MM.1S (cell line): Measurements from ENCODE around the gene TELO2.

Experiments used
- DNase-seq: peaks from one replicate; pipeline ENCODE4 v3.0.0-alpha.2; 2015
- H2AFZ ChIP-seq: fragments of 300-600 bp; sonication (generic); 2 replicates; pipeline ENCODE4 v1.6.0; 2016; ENCODE audit warnings: antibody characterized with exemption, low read length
- H3F3A ChIP-seq: fragments of 300-600 bp; sonication (generic); 2 replicates; pipeline ENCODE4 v1.6.1; 2016; ENCODE audit warnings: mild to moderate bottlenecking, antibody characterized with exemption, low read length, moderate library complexity, mixed read lengths; ENCODE audit not compliant: insufficient read depth
- H3K27ac ChIP-seq: fragments of 300-600 bp; sonication (generic); 2 replicates; pipeline ENCODE4 v1.5.1; 2016; ENCODE audit warnings: mild to moderate bottlenecking, low read length
- H3K27me3 ChIP-seq: fragments of 300-600 bp; sonication (generic); replicated peaks from 2 replicates; pipeline ENCODE4 v1.6.0; 2016; ENCODE audit warnings: low read length; ENCODE audit not compliant: insufficient read depth
- H3K36me3 ChIP-seq: fragments of 300-600 bp; sonication (generic); replicated peaks from 2 replicates; pipeline ENCODE4 v1.6.1; 2016; ENCODE audit warnings: mild to moderate bottlenecking, low read length, mixed read lengths; ENCODE audit not compliant: insufficient read depth
- H3K4me1 ChIP-seq: fragments of 300-600 bp; sonication (generic); 2 replicates; pipeline ENCODE4 v1.6.1; 2016; ENCODE audit warnings: low read length, mixed read lengths
- H3K4me2 ChIP-seq: fragments of 300-600 bp; sonication (generic); 2 replicates; pipeline ENCODE4 v1.6.0; 2016; ENCODE audit warnings: low read depth, low read length
- H3K4me3 ChIP-seq: fragments of 300-600 bp; sonication (generic); 2 replicates; pipeline ENCODE4 v1.5.1; 2016; ENCODE audit warnings: low read length, mixed read lengths
- H3K79me2 ChIP-seq: fragments of 300-600 bp; sonication (generic); 2 replicates; pipeline ENCODE4 v1.6.1; 2016; ENCODE audit warnings: mixed run types, low read length, mixed read lengths
- H3K9ac ChIP-seq: fragments of 300-600 bp; sonication (generic); 2 replicates; pipeline ENCODE4 v1.6.1; 2016; ENCODE audit warnings: low read length, mixed read lengths
- H3K9me2 ChIP-seq: fragments of 300-600 bp; sonication (generic); replicated peaks from 2 replicates; pipeline ENCODE4 v1.6.1; 2016; ENCODE audit warnings: mild to moderate bottlenecking, low read length, mixed read lengths; ENCODE audit not compliant: insufficient read depth
- H3K9me3 ChIP-seq: fragments of 300-600 bp; sonication (generic); replicated peaks from 2 replicates; pipeline ENCODE4 v1.6.1; 2016; ENCODE audit warnings: mild to moderate bottlenecking, low read length, mixed read lengths; ENCODE audit not compliant: insufficient read depth
- H4K20me1 ChIP-seq: fragments of 300-600 bp; sonication (generic); 2 replicates; pipeline ENCODE4 v1.6.1; 2016; ENCODE audit warnings: mild to moderate bottlenecking, low read length, moderate library complexity, mixed read lengths; ENCODE audit not compliant: insufficient read depth
- CTCF ChIP-seq: fragments of 300-600 bp; sonication (generic); IDR thresholded peaks from 2 replicates; pipeline ENCODE4 v1.5.1; 2016; ENCODE audit warnings: antibody characterized with exemption, low read length, mixed read lengths
- EZH2 ChIP-seq: fragments of 300-600 bp; sonication (generic); optimal IDR thresholded peaks from 2 replicates; pipeline ENCODE3; 2017; ENCODE audit warnings: low read depth, mild to moderate bottlenecking, antibody characterized with exemption, low read length, mixed read lengths
- EZH2phosphoT487 ChIP-seq: fragments of 300-600 bp; sonication (generic); IDR thresholded peaks from 2 replicates; pipeline ENCODE4 v1.6.1; 2018; ENCODE audit warnings: antibody characterized with exemption, low read length

The TELO2 gene

GRCh38 chr16:1530883-1531637 is 37.9 kb downstream of the TELO2 start:
- DNase-seq = no peak
- Histone ChIP-seq H3F3A (no peaks in the 10 kb centered on the region), H3K4me2 (no peak overlapping the region), H2AFZ (no peak overlapping the region), H4K20me1 (no peaks in the 10 kb centered on the region), H3K79me2 (no peaks in the 10 kb centered on the region), H3K27me3 (peaks cover 93% of the 10 kb centered on the region), H3K9me3 (no peaks in the 10 kb centered on the region), H3K9ac (no peak overlapping the region), H3K9me2 (no peaks in the 10 kb centered on the region), H3K4me1 (no peaks in the 10 kb centered on the region), H3K27ac (no peak overlapping the region), H3K36me3 (no peaks in the 10 kb centered on the region), H3K4me3 (no peak overlapping the region)
- no peak for TF ChIP-seq EZH2phosphoT487
- no peak for TF ChIP-seq CTCF
- TF ChIP-seq EZH2 = no peak

GRCh38 chr16:1531638-1531910 is 38.4 kb downstream of the TELO2 start:
- no peak for DNase-seq
- Histone ChIP-seq H3K9me2 (no peaks in the 10 kb centered on the region), H3K27ac (no peak overlapping the region), H3F3A (no peaks in the 10 kb centered on the region), H3K4me3 (no peak overlapping the region), H2AFZ (no peak overlapping the region), H4K20me1 (no peaks in the 10 kb centered on the region), H3K27me3 (peaks cover 96% of the 10 kb centered on the region), H3K4me2 (no peak overlapping the region), H3K9me3 (no peaks in the 10 kb centered on the region), H3K36me3 (no peaks in the 10 kb centered on the region), H3K79me2 (no peaks in the 10 kb centered on the region), H3K9ac (no peak overlapping the region), H3K4me1 (no peaks in the 10 kb centered on the region)
- TF ChIP-seq EZH2phosphoT487 (no peak), EZH2 (no peak), CTCF (no peak)

DNA sequence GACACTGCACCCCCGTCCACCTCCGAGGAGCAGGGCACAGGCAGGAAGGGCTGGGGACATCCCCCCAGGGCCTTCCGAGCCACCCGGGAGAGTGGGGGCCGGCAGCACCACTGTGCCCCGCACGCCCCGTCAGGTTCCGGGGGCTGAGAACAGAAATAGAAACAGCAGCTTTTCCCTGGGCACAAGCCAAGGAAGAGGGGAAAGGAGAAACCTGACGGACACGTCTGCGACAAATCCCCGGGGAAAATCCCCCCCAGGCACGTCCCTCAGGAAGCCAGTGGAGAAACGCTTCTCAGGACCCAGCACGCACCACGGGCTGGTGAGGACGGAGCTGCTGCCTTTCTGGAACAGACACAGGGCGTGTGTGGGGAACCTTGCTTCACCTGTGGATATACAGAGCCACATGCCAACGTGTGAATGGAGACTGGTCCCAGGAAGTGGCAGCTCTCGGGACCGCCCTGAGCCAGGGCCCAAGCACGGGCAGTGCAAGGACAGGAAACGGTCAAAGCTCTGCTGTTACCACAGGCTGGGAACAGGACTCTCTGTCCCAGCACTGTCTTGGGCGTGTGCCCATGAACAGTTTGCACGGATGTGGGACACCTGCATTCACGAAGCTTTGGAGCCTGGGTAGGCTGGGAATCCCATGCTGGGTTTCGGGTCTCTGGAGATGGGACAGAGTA is 39.1 kb downstream of the TELO2 start:
- H3K9ac ChIP-seq = no peak overlapping the region

More for the DNA sequence above, 39.1 kb downstream of the TELO2 start:
- DNase-seq = no peak
- Histone ChIP-seq H2AFZ (no peak overlapping the region), H3K9me3 (no peaks in the 10 kb centered on the region), H3K4me1 (no peaks in the 10 kb centered on the region), H3K9me2 (no peaks in the 10 kb centered on the region), H3K27me3 (peaks cover 96% of the 10 kb centered on the region), H4K20me1 (no peaks in the 10 kb centered on the region), H3K79me2 (no peaks in the 10 kb centered on the region), H3K36me3 (no peaks in the 10 kb centered on the region), H3K27ac (no peak overlapping the region), H3F3A (no peaks in the 10 kb centered on the region), H3K4me3 (no peak overlapping the region), H3K4me2 (no peak overlapping the region)
- TF ChIP-seq EZH2phosphoT487 (no peak), CTCF (no peak), EZH2 (no peak)
